Brain microvascular endothelial cell (primary cell): ENCODE results near the gene NAGPA.

ENCODE experiments used
- DNase-seq: peaks from one replicate; pipeline ENCODE4 v3.0.0-alpha.2; 2020
- H3K27ac ChIP-seq: fragments of 250-450 bp; sonication (Bioruptor Pico); 2 replicates; pipeline ENCODE4 v1.5.1; 2020; ENCODE audit warnings: mild to moderate bottlenecking, moderate library complexity
- H3K27me3 ChIP-seq: fragments of 250-450 bp; sonication (Bioruptor Pico); replicated peaks from 2 replicates; pipeline ENCODE4 v1.5.1; 2020; ENCODE audit warnings: mild to moderate bottlenecking
- H3K36me3 ChIP-seq: fragments of 250-450 bp; sonication (Bioruptor Pico); replicated peaks from 2 replicates; pipeline ENCODE4 v1.5.1; 2020; ENCODE audit warnings: mild to moderate bottlenecking
- H3K4me3 ChIP-seq: 2 replicates; pipeline ENCODE4 v1.5.1; 2011; ENCODE audit warnings: low read depth, mild to moderate bottlenecking, control low read depth, low read length, moderate library complexity
- in situ Hi-C: cut with HindIII; loops from 2 replicates; pipeline ENCODE4 v1.10.0; 2017; ENCODE audit warnings: low sequenced_read_pairs, low pct_ligation_motif_present
- TF ChIP-seq, protein P1 (sequence below): IDR thresholded peaks from 2 replicates; pipeline ENCODE4 v1.5.1; 2011; ENCODE audit warnings: low read depth, mild to moderate bottlenecking, moderate library complexity, low read length, control low read depth, inconsistent platforms; ENCODE audit errors: missing control alignments

NAGPA gene

DNA sequence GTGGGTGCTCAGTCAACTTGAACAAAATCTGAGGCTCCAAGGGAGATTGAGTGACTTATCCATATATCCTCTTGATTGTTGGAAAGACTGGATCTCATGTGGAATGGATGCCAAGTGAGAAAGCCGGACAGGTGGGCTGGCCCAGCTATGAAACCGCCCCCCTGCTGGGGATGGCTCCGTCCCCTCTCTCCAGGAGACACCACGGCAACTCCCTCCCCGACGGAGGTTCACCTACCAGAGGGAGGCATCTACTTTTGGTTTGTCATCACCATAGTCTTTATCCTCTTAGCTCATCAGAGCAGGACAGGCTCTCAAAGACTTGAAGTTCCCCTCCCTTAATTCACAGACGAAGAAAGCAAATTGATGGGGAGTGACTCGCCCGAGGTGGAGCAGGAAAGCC lies 36.1 kb upstream of the NAGPA start:
- Histone ChIP-seq H3K27ac (no peak overlapping the region), H3K4me3 (no peak overlapping the region), H3K27me3 (no peaks in the 10 kb centered on the region), H3K36me3 (no peaks in the 10 kb centered on the region)
- no peak for DNase-seq
- in situ Hi-C loops, result no loop called here
- TF ChIP-seq, protein P1, sequence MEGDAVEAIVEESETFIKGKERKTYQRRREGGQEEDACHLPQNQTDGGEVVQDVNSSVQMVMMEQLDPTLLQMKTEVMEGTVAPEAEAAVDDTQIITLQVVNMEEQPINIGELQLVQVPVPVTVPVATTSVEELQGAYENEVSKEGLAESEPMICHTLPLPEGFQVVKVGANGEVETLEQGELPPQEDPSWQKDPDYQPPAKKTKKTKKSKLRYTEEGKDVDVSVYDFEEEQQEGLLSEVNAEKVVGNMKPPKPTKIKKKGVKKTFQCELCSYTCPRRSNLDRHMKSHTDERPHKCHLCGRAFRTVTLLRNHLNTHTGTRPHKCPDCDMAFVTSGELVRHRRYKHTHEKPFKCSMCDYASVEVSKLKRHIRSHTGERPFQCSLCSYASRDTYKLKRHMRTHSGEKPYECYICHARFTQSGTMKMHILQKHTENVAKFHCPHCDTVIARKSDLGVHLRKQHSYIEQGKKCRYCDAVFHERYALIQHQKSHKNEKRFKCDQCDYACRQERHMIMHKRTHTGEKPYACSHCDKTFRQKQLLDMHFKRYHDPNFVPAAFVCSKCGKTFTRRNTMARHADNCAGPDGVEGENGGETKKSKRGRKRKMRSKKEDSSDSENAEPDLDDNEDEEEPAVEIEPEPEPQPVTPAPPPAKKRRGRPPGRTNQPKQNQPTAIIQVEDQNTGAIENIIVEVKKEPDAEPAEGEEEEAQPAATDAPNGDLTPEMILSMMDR, result no peak

DNA sequence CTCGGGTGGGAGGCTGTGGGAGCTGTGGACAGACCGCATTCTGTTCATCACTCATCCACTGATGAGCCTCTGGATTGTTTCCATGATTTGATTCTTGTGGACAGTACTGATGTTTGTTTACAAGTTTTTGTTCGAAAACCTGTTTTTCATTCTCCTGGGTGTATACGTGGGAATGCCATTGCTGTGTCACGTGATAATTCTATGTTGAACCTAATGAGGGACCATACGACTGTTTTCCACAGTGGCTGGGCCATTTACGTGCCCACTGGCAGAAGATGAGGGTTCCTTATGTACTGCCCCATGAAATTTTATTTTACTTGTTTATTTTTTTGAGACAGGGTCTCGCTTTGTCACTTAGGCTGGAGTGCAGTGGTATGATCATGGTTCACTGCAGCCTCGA lies 35.3 kb upstream of the NAGPA start:
- no peak overlapping the region for H3K4me3 ChIP-seq
- H3K27ac ChIP-seq, result no peak overlapping the region
- H3K36me3 ChIP-seq, result no peaks in the 10 kb centered on the region
- no peak for DNase-seq
- no peaks in the 10 kb centered on the region for H3K27me3 ChIP-seq
- in situ Hi-C loops, result no loop called here
- TF ChIP-seq, protein P1, result no peak

DNA sequence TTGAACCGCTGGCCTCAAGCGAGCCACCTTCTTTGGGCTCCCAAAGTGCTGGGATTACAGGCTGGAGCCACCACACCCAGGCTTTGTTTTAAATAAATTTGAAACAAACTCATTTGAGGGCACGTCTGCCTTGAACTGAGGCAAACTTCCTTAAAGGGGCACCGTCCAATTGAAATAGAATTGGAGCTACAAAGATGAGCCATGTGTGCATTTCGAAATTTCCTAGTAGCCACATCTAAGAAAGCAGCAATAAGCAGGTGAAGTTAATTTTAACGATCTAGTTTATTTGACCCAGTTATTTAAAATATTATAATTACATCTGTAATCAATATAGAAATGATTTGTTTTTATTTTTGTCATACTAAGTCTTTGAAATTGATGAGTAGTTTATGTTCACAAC lies 32.8 kb upstream of the NAGPA start:
- no peak overlapping the region for H3K27ac ChIP-seq
- no peak for DNase-seq
- H3K36me3 ChIP-seq, result no peaks in the 10 kb centered on the region
- TF ChIP-seq, protein P1, result no peak
- no peaks in the 10 kb centered on the region for H3K27me3 ChIP-seq
- in situ Hi-C loops, result no loop called here
- no peak overlapping the region for H3K4me3 ChIP-seq

DNA sequence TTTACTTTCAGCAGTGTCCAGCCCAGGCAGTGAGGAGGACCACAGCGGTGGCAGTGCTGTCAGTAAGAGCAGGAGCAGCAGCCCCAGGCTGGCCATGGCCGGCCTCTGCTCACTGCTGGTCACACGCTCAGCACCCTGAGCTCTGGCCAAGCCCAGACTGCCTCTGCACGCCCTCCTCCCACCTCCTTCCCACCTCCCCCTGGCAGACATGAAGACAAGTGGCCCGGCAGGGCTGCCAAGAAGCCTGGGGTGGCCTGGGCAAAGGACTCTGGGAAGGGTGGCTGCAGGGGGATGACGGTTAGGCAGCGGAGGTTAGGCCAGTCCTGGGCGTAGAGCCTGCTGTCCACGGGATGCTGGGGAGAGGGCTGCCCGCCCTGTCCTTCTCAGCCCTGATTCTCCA lies 32.1 kb upstream of the NAGPA start, which contains the start of gene C16orf89:
C16orf89 (minus strand) TSS at position 144 of the 400 bp plus-strand sequence; CDS start at position 96, 48 bp downstream.
- Histone ChIP-seq H3K4me3 (no peak within 1 kb of the TSS), H3K27ac (no peak within 1 kb of the TSS), H3K27me3 (no peaks in the 10 kb centered on the region), H3K36me3 (no peaks in the 10 kb centered on the region)
- TF ChIP-seq, protein P1, result no peak
- DNase-seq, result no peak
- in situ Hi-C loops, result no loop called here

DNA sequence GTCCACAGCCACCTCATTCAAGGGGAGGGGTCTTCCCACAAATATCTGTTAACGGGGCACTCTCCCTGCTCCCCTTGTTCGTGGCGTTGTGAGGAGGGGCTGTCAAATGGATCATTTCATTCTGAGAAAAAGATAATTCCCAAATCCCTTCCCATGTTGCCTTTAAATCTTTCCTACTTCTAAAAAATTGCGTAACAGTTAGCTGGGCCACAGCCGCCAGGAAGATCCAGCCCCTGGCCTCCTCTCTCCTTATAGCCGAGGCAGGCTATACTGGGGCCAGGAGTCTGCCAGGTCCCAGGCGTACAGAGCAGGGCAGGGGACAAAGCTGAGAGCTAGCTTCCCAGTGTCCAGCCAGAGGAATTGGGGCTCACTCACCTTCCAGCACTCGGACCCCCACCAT lies 31.6 kb upstream of the NAGPA start:
- no peaks in the 10 kb centered on the region for H3K36me3 ChIP-seq
- TF ChIP-seq, protein P1, result no peak
- H3K27ac ChIP-seq, result no peak overlapping the region
- no peaks in the 10 kb centered on the region for H3K27me3 ChIP-seq
- no peak for DNase-seq
- no peak overlapping the region for H3K4me3 ChIP-seq
- in situ Hi-C loops, result no loop called here

DNA sequence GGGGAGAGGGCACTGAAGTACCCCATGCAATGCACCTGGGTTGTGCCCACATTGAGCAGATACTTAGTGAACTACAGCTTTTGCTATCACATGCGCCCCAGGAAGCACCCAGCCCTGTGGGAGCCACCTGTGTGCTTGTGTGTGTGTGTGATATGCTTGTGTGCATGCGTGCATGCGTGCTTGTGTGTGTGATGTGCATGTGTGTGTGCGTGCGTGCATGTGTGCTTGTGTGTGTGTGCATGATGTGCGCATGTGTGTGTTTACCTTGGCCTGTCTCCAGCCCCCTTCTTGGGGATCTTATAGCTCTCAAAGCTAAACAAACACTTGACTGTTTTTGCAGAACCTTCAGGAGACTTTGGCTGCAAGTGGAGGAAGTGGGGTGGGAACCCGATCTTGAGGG lies 31.2 kb upstream of the NAGPA start:
- in situ Hi-C loops, result no loop called here
- TF ChIP-seq, protein P1, result no peak
- H3K4me3 ChIP-seq, result no peak overlapping the region
- no peak overlapping the region for H3K27ac ChIP-seq
- no peaks in the 10 kb centered on the region for H3K27me3 ChIP-seq
- DNase-seq, result peak; percentile 26
- H3K36me3 ChIP-seq, result no peaks in the 10 kb centered on the region
